HG02870 (cell line): Measurements from ENCODE around the gene KRT25.

Source experiments
- ATAC-seq: cut with Tn5 transposase; IDR thresholded peaks from one replicate; pipeline ENCODE4 v1.9.1; 2021; ENCODE audit warnings: mild to moderate bottlenecking, moderate library complexity; ENCODE audit not compliant: unreplicated experiment

The KRT25 gene

GRCh38 chr17:40699371-40699770 is 55.8 kb downstream of the KRT25 start:
- ATAC-seq = no peak
